ENCODE measurements around the gene KLHL20. TPM values are rescaled to one million over a fixed set of nuclear protein-coding genes. Genes with fewer than 3 reads are reported as not detected.

The KLHL20 gene
- total RNA-seq, 4 donors from 2014 or later: 28.3 to 38.3 (median 33.3) TPM

DNA sequence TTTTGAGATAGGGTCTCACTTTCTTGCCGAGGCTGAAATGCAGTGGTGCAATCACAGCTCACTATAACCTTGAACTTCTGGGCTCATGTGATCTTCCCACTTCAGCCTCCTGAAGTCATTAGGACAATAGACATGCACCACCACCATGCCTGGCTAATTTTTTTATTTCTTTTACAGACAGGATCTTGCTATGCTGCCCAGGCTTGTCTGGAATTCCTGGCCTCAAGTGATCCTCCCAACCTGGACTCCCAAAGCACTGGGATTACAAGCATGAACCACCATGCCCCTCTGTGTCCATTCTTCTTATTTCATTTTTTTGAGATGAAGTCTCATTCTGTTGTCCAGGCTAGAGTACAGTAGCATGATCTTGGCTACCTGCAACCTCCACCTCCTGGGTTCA, 12.0 kb upstream of the KLHL20 start:
- H3K4me3 ChIP-seq: no peak overlapping the region
- H3K4me1 ChIP-seq: no peaks in the 10 kb centered on the region
- TF ChIP-seq EP300 (IDR thresholded peaks at IDR 0.05) (no peak), POLR2AphosphoS5 (IDR thresholded peaks at IDR 0.05) (no peak), CTCF (IDR thresholded peaks at IDR 0.05) (no peak), POLR2A (IDR thresholded peaks at IDR 0.05; ENCODE audit: low read depth) (no peak)
- H3K27me3 ChIP-seq: no peaks in the 10 kb centered on the region
- intact Hi-C loops (cut with DNase I): no loop called here
- no peak overlapping the region for H3K27ac ChIP-seq (replicated peaks in 1 of 4)
- H3K9me3 ChIP-seq: no peaks in the 10 kb centered on the region
- no peaks in the 10 kb centered on the region for H3K36me3 ChIP-seq
- DNase-seq (ENCODE audit: extremely low spot score): no peak
- 95% methylated on average over 1 of the region's 1 CpG for WGBS

DNA sequence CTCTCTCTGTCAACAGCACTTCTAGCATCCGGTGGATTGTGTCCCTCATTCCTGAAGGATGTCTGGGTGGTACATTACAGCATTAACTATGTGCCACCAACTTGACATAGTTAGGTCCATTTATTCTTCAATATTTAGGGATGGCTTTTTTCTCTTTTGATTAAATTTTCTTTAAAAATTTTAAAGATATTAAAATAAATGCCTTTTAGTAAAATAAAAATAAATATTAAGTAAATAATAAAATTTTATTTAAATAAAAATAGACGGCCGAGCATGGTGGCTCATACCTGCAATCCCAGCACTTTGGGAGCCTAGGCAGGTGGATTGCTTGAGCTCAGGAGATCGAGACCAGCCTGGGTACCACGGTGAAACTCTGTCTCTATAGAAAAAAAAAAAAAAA, 9.7 kb upstream of the KLHL20 start:
- Histone ChIP-seq H3K36me3 (no peaks in the 10 kb centered on the region), H3K9me3 (no peaks in the 10 kb centered on the region), H3K4me3 (no peak overlapping the region), H3K4me1 (no peaks in the 10 kb centered on the region), H3K27me3 (peaks cover 0 to 10% (median 3%) of the 10 kb centered on the region in 4 donors), H3K27ac (replicated peaks in 1 of 4) (no peak overlapping the region)
- TF ChIP-seq CTCF (IDR thresholded peaks at IDR 0.05) (no peak), POLR2AphosphoS5 (IDR thresholded peaks at IDR 0.05) (no peak), EP300 (IDR thresholded peaks at IDR 0.05) (no peak), POLR2A (IDR thresholded peaks at IDR 0.05; ENCODE audit: low read depth) (no peak)
- DNase-seq (ENCODE audit: extremely low spot score): no peak
- intact Hi-C loops (cut with DNase I): no loop called here
- 83% methylated on average over 5 of the region's 5 CpGs for WGBS

DNA sequence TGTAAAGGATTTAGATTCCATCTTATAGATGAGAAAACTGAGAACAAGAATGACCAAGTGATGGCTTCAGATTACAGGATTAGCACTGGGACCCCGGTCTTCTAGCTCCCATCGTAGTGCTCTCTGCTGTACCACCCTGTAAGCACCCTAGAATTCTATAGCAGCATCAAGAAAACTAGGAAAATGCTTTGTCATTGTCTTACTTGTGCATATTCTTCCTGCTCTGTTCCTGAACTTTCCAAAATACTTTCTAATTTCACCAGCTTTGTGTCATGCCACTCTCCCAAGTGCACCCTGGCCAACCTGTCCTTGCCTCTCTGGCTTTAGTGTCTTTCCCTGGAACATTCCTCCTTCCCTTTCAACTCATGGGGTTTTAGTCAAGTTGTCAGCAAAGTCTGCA, 6.0 kb upstream of the KLHL20 start:
- WGBS: 85% methylated on average over 2 of the region's 2 CpGs
- Histone ChIP-seq H3K27me3 (peaks cover 0 to 18% (median 3%) of the 10 kb centered on the region in 4 donors), H3K9me3 (no peaks in the 10 kb centered on the region), H3K36me3 (no peaks in the 10 kb centered on the region), H3K27ac (replicated peaks in 1 of 4) (no peak overlapping the region), H3K4me1 (no peaks in the 10 kb centered on the region), H3K4me3 (no peak overlapping the region)
- DNase-seq (ENCODE audit: extremely low spot score): no peak
- intact Hi-C loops (cut with DNase I): no loop called here
- TF ChIP-seq EP300 (IDR thresholded peaks at IDR 0.05) (no peak), CTCF (IDR thresholded peaks at IDR 0.05) (no peak), POLR2AphosphoS5 (IDR thresholded peaks at IDR 0.05) (no peak), POLR2A (IDR thresholded peaks at IDR 0.05; ENCODE audit: low read depth) (no peak)

- Histone ChIP-seq H3K9me3 (no peaks in the 10 kb centered on the region), H3K27ac (replicated peaks in 1 of 4) (peak overlapping the region; percentile 89 to 94 (median 90)), H3K4me3 (peak overlapping the region; percentile 75 to 91 (median 82)), H3K36me3 (peaks cover 0 to 7% (median 0%) of the 10 kb centered on the region in 4 donors), H3K27me3 (peaks cover 0 to 13% (median 3%) of the 10 kb centered on the region in 4 donors), H3K4me1 (peaks cover 14 to 35% (median 26%) of the 10 kb centered on the region in 4 donors)
- intact Hi-C loops (cut with DNase I): loop anchor here (5.0 to 10.0 kb wide), 2 partner anchors 230 to 287 kb away; no protein-coding TSS in a partner anchor
- WGBS: 61% methylated on average over 3 of the region's 3 CpGs
- TF ChIP-seq POLR2AphosphoS5 (IDR thresholded peaks at IDR 0.05) (no peak), CTCF (IDR thresholded peaks at IDR 0.05) (no peak), EP300 (IDR thresholded peaks at IDR 0.05) (no peak), POLR2A (IDR thresholded peaks at IDR 0.05; ENCODE audit: low read depth) (no peak)
- no peak for DNase-seq (ENCODE audit: extremely low spot score)
These were observed 381 bp upstream of the KLHL20 start for GRCh38 chr1:173714441-173714758.

- DNase-seq (ENCODE audit: extremely low spot score): no peak
- Histone ChIP-seq H3K27ac (replicated peaks in 1 of 4) (peak overlapping the region; percentile 89 to 94 (median 90)), H3K27me3 (peaks cover 0 to 4% (median 0%) of the 10 kb centered on the region in 4 donors), H3K4me1 (peaks cover 14 to 35% (median 26%) of the 10 kb centered on the region in 4 donors), H3K36me3 (peaks cover 0 to 8% (median 0%) of the 10 kb centered on the region in 4 donors), H3K9me3 (no peaks in the 10 kb centered on the region), H3K4me3 (peak overlapping the region; percentile 75 to 91 (median 82))
- WGBS: under 1% methylated on average over 7 of the region's 8 CpGs
- no peak for TF ChIP-seq CTCF (IDR thresholded peaks at IDR 0.05)
- intact Hi-C loops (cut with DNase I): loop anchor here (10.0 kb wide), 1 partner anchor 231 kb away; no protein-coding TSS in a partner anchor
These were observed 710 bp downstream of the KLHL20 start for GRCh38 chr1:173715538-173715844.

All from esophagus muscularis mucosa (tissue), 4 donors.